Stimulated activated naive B cell treated with anti-CD40 and anti-IgM and Interleukin-4, amounts not matched to agents 10 μg/mL and 1 μg/mL and 100 μg/mL, for 72 hours (primary cell): ENCODE measurements around the gene LAPTM4A.
"Not testable (repeated sequence)": the region's sequence is repeated elsewhere in the genome, so short reads cannot be mapped to it uniquely, and the experiment has no call there.

Experiments used
- ATAC-seq, 2 donors: fragments of 150-1000 bp; cut with Tn5 transposase; replicated peaks; 2 replicates each; pipeline ENCODE4 v1.10.0; 2021; ENCODE audit warnings: moderate library complexity in 1 of 2
- DNase-seq: peaks from one replicate; pipeline ENCODE4 v3.0.0; 2021
- H3K27ac Mint-ChIP-seq: one replicate; pipeline ENCODE4 v1.8.0; 2022; ENCODE audit warnings: mild to moderate bottlenecking, mixed read lengths
- H3K27me3 Mint-ChIP-seq, 2 donors: one replicate each; pipeline ENCODE4 v1.8.0; 2022; ENCODE audit warnings: mixed read lengths in 2 of 2
- H3K36me3 Mint-ChIP-seq, 2 donors: one replicate each; pipeline ENCODE4 v1.8.0; 2022; ENCODE audit warnings: mixed read lengths in 2 of 2, mild to moderate bottlenecking in 1 of 2
- H3K4me1 Mint-ChIP-seq, 2 donors: one replicate each; pipeline ENCODE4 v1.8.0; 2022; ENCODE audit warnings: mixed read lengths in 2 of 2, mild to moderate bottlenecking in 1 of 2
- H3K4me3 Mint-ChIP-seq, 2 donors: one replicate each; pipeline ENCODE4 v1.8.0; 2022; ENCODE audit warnings: mild to moderate bottlenecking in 2 of 2, mixed read lengths in 2 of 2, moderate library complexity in 1 of 2
- H3K9me3 Mint-ChIP-seq, 2 donors: one replicate each; pipeline ENCODE4 v1.8.0; 2022; ENCODE audit warnings: mixed read lengths in 2 of 2, mild to moderate bottlenecking in 1 of 2

Gene LAPTM4A

DNA sequence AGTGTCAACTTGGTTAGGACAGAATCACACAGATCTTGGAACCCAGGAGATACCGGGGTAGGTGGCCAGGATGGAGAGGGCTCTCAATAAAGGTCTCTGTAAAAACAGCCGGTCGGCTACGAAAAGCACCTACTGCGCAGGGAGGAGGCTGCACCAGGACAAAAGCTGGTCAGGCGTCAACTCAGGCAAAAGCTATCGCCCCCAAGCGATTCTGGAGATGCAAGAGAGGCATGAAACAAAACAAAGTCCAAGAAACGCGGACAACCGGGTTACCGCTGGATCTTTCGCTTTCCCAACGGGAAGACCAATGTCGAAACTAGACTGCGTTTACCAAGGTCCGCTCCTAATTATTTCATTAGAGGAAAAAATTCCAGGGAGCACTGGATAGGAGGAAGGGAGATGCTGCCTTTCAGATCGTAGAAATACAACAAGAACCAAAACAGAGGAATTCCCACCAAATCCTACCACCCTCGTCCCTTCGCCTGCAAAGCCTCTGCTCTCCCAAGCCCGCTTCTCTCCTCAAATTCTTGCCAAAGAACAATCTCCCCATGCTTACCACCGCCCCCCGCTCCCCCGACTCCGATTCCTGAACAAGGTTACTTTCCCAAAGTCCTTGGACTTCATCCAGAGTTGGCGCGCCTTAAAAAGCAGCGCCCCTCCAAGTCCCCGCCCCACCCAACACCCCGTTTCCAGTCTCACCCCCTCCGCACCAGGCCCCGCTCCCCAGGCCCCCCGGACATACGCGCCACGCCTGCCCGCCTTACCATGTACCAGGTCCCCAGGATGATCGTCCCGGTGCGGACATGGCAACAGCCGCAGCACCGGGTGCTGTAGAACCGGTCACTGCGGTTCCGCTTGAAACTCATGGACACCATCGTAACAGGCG, 539 bp downstream of the LAPTM4A start:
- Mint-ChIP-seq H3K36me3 (no peaks in the 10 kb centered on the region), H3K4me1 (peaks cover 10 to 23% of the 10 kb centered on the region in 2 donors), H3K27ac (no peak overlapping the region), H3K9me3 (no peaks in the 10 kb centered on the region), H3K4me3 (no peak overlapping the region), H3K27me3 (peaks cover 8 to 12% of the 10 kb centered on the region in 2 donors)
- ATAC-seq = peak; percentile 28 to 40
- peak; percentile 34 for DNase-seq

DNA sequence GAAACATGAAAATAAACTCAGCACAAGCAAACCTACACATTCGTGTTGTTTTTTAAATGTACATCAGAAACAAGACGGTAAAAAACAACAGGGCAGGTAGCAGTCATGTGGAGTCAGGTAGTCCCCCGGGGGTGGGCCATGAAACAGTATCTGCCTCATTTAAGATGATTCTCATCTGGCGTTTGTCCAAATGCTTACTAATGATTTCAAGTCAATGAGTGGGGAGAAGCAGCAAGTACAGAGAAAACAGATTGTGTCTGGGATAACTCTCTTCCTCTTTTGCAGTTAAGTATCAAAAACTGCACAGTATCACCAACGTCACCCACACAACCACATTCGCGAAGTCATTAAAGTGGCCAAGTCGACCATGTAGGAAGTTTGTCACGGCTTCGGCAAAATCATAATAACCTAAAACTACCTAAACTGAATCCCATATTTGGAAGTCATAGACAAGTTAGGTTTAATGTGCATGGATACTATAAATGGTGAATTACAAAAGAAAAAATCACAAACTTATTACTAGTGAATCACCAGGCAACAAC, 1.3 kb downstream of the LAPTM4A start:
- Mint-ChIP-seq H3K27me3 (peaks cover 5 to 7% of the 10 kb centered on the region in 2 donors), H3K36me3 (no peaks in the 10 kb centered on the region), H3K4me3 (no peak overlapping the region), H3K9me3 (no peaks in the 10 kb centered on the region), H3K27ac (no peak overlapping the region), H3K4me1 (peaks cover 10 to 23% of the 10 kb centered on the region in 2 donors)
- peak; percentile 65 for ATAC-seq
- DNase-seq = peak; percentile 57

DNA sequence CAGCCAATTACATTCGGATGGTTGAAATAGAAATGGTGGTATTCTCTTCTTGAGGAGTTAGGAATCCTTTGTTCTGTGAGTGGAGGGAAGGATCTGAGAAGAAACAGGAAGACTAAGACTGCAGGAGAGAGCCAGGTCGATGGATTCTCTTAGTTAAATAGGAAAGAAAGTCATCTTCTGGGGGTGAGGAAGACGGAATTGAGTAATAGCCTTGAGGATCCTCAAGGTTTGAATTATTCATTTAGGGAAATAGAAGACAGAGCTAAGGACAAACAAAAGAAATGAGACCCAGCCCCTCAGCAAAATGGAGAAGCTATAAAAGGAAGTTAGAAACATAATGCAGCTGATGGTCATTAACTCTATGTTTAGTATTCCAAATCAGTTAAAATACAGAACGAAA, 1.8 kb downstream of the LAPTM4A start:
- ATAC-seq (no peak), DNase-seq (no peak)
- Mint-ChIP-seq H3K27me3 (peaks cover 0 to 3% of the 10 kb centered on the region in 2 donors), H3K36me3 (no peaks in the 10 kb centered on the region), H3K4me1 (peaks cover 10 to 23% of the 10 kb centered on the region in 2 donors), H3K4me3 (no peak overlapping the region), H3K9me3 (no peaks in the 10 kb centered on the region), H3K27ac (no peak overlapping the region)

DNA sequence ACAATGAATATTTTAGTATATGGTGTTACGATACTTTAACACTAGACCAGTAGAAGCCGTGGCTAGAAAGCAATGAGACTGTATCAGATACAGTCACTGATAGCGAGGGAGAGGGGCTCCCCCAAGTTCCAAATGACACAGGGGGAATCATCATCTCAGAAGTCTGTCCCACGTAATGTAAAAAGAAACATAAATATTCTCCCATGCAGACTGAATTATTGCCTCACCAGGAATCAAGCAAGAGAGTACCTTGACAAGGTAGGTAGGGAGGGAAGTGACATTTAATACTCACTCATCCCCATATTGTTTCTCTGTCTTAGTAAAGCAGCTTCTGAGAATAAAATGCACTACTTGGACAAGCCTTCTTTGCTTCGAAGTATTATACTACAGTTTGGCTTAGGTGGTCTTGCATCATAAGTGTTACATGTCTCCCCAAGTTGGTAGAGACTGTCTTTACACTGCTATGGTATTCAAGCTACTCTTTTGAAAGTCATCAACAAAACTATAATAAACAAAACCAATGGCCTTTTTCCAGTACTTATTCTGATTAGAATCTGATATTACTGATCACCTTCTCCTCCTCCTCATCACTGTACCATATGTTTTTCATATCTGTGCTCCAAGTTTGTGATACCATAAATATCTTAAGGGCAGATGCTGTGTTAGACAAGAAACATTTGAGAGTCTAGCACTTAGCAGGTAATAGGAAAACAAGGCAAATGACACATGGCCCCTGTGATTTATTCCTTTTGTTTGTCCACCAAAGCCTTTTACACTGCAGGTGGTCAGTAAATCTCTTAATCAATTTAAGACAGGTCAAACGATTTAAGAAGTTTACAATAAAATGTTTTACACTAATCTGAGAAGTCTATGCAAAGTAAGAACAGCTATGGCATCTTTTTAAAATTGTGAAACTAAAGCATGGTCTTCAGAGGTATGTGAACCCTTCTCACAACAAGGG, 2.7 kb downstream of the LAPTM4A start:
- peak overlapping the region in 1 of 2 donors; percentile 18 for H3K4me3 Mint-ChIP-seq
- no peaks in the 10 kb centered on the region for H3K36me3 Mint-ChIP-seq
- H3K4me1 Mint-ChIP-seq = peaks cover 10 to 23% of the 10 kb centered on the region in 2 donors
- no peak for ATAC-seq
- DNase-seq = no peak
- H3K27me3 Mint-ChIP-seq = no peaks in the 10 kb centered on the region
- peak overlapping the region; percentile 25 for H3K27ac Mint-ChIP-seq
- no peaks in the 10 kb centered on the region for H3K9me3 Mint-ChIP-seq

DNA sequence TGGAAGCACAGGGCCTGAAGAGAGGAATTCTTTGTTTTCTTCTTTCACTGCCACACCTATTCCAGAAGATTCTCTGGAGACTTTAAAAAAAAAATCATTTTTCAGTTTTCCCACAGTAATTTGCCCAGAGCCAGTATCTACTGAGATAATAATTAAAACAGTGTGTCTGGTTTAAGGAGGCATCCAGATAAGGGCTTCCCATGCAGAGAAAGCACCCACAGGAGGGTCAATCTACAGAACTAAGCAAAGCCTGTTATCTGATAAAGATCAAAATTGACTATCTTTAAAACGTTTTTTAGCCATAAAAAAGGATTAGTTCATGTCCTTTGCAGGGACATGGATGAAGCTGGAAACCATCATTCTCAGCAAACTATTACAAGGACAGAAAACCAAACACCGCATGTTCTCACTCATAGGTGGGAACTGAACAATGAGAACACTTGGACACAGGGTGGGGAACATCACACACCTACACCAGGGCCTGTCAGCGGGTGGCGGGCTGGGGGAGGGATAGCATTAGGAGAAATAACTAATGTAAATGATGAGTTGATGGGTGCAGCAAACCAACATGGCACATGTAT, 5.6 kb downstream of the LAPTM4A start:
- peaks cover 18 to 37% of the 10 kb centered on the region in 2 donors for H3K4me1 Mint-ChIP-seq
- not testable (repeated sequence) for ATAC-seq, DNase-seq, H3K4me3 Mint-ChIP-seq, H3K27ac Mint-ChIP-seq, H3K9me3 Mint-ChIP-seq, H3K36me3 Mint-ChIP-seq, H3K27me3 Mint-ChIP-seq

DNA sequence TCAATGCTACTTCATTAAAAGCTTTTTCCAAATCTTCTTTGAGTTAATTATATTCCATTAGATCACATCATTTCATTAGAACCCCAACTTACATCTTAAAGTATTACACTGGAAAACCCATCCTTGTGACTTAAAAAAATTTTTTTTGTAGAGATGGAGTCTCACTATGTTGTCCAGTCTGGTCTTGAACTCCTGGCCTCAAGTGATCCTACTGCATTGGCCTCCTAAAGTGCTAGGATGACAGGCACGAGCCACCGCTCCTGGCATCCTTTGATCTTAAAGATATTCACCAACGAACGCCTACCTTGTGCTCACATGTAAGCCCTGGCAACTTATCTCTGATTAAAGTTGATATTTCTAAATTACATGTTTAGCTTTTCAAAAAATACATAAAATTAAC, 6.7 kb downstream of the LAPTM4A start:
- Mint-ChIP-seq H3K36me3 (peaks cover 3 to 7% of the 10 kb centered on the region in 2 donors), H3K27ac (no peak overlapping the region), H3K9me3 (no peaks in the 10 kb centered on the region), H3K4me1 (peaks cover 18 to 34% of the 10 kb centered on the region in 2 donors), H3K27me3 (no peaks in the 10 kb centered on the region), H3K4me3 (no peak overlapping the region)
- DNase-seq (no peak), ATAC-seq (no peak)

DNA sequence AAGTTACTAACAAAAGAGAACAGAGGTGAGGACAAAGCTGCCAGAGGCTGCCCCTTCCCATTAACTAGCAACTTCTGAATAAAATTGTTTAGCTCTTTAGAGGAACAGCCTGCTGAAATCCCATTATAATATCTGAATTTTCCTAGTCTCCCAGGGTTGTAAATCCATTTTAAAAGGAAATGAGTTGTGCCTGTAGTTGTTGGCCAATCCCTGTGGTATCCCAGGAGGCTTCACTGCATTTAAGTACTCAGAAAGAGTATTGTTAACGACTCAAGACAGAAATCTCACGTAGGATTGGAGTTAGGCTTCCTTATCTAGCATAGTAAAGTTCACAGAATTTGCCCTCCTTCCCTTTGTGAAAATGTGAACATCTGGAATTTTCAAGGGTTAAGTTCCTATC, 8.9 kb downstream of the LAPTM4A start:
- Mint-ChIP-seq H3K36me3 (peaks cover 13 to 19% of the 10 kb centered on the region in 2 donors), H3K4me1 (peaks cover 14 to 24% of the 10 kb centered on the region in 2 donors), H3K27me3 (no peaks in the 10 kb centered on the region), H3K27ac (peak overlapping the region; percentile 56), H3K9me3 (no peaks in the 10 kb centered on the region), H3K4me3 (no peak overlapping the region)
- no peak for DNase-seq
- no peak for ATAC-seq

DNA sequence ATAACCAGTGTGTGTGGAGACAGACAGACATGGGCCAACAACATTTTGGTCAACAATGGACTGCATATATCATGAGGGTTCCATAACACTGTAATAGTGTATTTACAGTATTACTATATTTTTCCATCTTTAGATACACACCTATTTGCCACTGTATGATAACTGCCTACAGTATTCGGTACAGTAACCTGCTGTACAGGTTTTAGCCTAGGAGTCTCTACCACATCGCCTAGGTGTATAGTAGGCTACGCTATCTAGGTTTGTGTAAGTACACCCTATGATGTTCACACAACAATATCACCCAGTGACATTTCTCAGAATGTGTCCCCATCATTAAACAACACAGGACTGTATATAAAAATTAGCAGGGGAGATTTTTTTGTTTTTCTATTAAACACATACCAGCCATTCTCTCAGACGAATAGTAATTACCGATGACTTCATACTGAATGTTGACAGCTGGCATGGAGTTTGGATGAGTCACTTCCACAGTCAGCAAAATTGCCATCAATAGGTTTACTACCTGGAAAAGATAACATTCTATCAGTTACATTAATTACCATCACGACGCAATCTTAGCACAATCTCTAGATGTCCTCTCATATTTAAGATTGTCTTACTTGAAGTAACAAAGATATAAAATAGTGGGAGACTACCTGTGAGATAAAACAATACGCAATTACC, 10.8 kb downstream of the LAPTM4A start:
- DNase-seq (no peak), ATAC-seq (no peak)
- Mint-ChIP-seq H3K4me1 (peaks cover 24 to 41% of the 10 kb centered on the region in 2 donors), H3K4me3 (no peak overlapping the region), H3K9me3 (peaks cover 0 to 3% of the 10 kb centered on the region in 2 donors), H3K27me3 (no peaks in the 10 kb centered on the region), H3K36me3 (peaks cover 27 to 36% of the 10 kb centered on the region in 2 donors), H3K27ac (no peak overlapping the region)

DNA sequence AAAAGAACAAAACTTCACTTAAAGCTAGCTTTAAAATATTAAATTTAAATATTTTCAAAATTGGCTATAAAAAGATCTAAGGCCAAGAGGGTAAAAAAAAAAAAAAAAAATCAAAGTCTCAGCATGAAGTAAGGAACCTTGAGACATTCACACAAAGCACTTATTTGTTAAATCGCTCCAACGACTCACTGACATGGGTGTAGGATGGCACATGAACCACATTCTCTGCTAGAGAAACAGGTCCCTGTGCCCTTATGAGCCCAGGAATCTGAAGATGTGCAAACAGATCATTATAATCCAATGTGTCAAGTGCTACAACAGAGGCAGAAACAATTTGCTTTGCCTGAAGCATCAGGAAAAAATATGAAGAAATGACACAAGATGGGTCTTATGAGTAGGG, 13.8 kb downstream of the LAPTM4A start:
- H3K9me3 Mint-ChIP-seq = peaks cover 0 to 3% of the 10 kb centered on the region in 2 donors
- peak overlapping the region; percentile 44 for H3K27ac Mint-ChIP-seq
- H3K36me3 Mint-ChIP-seq = peaks cover 39 to 61% of the 10 kb centered on the region in 2 donors
- H3K4me3 Mint-ChIP-seq = no peak overlapping the region
- no peaks in the 10 kb centered on the region for H3K27me3 Mint-ChIP-seq
- H3K4me1 Mint-ChIP-seq = peaks cover 24 to 41% of the 10 kb centered on the region in 2 donors
- ATAC-seq = no peak
- no peak for DNase-seq

DNA sequence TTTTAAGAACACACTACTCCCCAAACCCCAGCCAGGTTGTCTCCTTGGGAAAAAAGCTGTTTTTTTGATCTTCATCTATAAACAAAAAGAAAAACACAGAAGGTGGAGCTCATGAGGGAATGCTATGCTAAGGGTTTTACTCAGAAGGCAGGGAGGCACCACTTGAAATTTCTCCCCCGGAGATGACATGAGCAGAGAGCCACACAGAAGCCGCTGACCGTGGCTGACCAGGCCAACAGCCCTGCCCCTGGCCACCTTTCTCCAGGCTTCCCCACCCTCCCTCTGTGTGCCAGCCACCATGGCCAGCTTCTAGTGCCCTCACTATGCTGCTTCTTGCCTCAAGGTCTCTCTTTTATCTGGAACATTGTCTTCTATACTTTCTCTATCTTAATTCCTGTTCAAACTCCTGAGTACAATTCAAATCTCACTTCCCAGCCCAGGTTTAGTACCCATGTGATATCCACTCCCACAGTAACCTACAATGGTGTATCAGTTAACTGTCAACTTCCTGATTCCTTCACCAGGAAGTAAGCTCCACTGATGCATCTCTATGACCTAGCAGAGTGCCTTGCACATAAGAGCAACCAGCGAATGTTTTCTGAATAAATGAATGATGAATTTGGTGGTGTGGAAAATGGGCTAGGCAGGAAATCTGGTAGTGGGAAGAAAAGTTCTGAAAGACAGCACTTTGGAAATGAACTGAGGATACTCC, 15.3 kb downstream of the LAPTM4A start:
- ATAC-seq (peak; percentile 87 to 92), DNase-seq (no peak)
- peaks cover 16 to 27% of the 10 kb centered on the region in 2 donors for H3K4me1 Mint-ChIP-seq
- peaks cover 48 to 72% of the 10 kb centered on the region in 2 donors for H3K36me3 Mint-ChIP-seq
- peak overlapping the region in 1 of 2 donors; percentile 9 for H3K4me3 Mint-ChIP-seq
- H3K27ac Mint-ChIP-seq = peak overlapping the region; percentile 75
- H3K27me3 Mint-ChIP-seq = no peaks in the 10 kb centered on the region
- H3K9me3 Mint-ChIP-seq = peaks cover 0 to 3% of the 10 kb centered on the region in 2 donors

DNA sequence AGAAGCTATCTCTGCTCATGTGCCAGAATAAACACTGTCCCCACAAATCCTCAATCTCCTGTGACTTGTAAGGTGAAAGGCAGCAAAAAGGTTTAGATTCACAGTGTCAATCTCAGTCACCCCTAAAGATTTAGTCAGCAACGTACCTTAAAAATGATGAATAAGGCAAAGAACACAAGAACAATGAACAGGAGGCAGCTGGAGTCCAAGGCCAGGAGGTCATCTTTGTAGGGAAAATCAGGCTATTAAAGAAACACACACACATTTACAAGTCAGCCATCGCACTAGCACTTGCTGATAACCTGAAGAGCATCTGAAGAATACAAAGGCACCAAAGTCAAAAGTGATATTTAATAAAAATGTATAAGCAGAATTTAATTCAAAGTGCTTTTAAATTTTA, 16.6 kb downstream of the LAPTM4A start:
- ATAC-seq = no peak
- Mint-ChIP-seq H3K9me3 (peaks cover 5 to 7% of the 10 kb centered on the region in 2 donors), H3K36me3 (peaks cover 56 to 78% of the 10 kb centered on the region in 2 donors), H3K4me1 (peaks cover 16 to 27% of the 10 kb centered on the region in 2 donors), H3K27me3 (no peaks in the 10 kb centered on the region), H3K27ac (no peak overlapping the region), H3K4me3 (no peak overlapping the region)
- DNase-seq = no peak

DNA sequence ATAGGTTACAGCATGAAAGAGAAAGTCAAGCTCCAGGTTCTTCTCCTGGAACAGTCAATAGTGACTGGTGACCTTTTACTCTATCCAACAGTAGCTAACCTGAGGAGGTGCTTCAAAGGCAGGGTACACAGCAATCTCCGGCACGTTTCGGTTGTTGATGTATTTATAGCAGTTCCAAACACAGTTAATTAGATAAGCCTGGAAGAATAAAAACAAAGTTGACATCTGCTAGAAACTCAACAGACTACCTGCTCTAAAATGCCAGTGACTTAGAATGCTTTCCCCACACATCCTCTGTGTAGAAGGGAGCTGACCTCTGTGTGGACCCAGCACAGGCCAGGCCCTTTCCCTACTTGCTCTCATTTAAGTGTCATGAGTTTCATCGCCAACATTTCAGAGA, 17.2 kb downstream of the LAPTM4A start:
- Mint-ChIP-seq H3K36me3 (peaks cover 62 to 84% of the 10 kb centered on the region in 2 donors), H3K27ac (peak overlapping the region; percentile 20), H3K9me3 (peaks cover 5 to 7% of the 10 kb centered on the region in 2 donors), H3K27me3 (no peaks in the 10 kb centered on the region), H3K4me1 (peaks cover 16 to 27% of the 10 kb centered on the region in 2 donors), H3K4me3 (no peak overlapping the region)
- no peak for ATAC-seq
- DNase-seq = no peak

DNA sequence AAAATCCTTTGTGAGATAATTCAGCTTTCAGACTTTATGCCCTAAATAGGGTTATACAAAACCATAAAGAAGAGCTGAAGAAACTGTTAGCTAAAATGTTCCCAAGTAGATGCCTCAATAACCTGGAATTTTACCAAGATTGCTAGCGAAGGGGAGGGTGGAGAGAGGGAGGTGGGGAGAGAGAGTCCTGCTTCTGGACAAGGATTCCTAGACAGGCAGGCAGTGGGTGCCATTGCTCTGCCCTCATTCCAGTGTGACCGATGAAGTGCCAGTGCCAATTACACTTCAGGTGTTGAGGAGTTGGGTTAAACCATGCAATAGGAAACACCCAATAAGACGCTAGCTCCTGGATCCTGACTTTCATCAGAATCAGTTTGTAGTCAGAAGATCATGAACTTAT, 18.1 kb downstream of the LAPTM4A start:
- Mint-ChIP-seq H3K27ac (no peak overlapping the region), H3K36me3 (peaks cover 69 to 89% of the 10 kb centered on the region in 2 donors), H3K9me3 (peaks cover 5 to 7% of the 10 kb centered on the region in 2 donors), H3K4me3 (no peak overlapping the region), H3K27me3 (no peaks in the 10 kb centered on the region), H3K4me1 (peaks cover 15 to 25% of the 10 kb centered on the region in 2 donors)
- no peak for ATAC-seq
- no peak for DNase-seq
